ENCODE measurements around the gene ERC2. TPM values are rescaled to one million over a fixed set of nuclear protein-coding genes. Genes with fewer than 3 reads are reported as not detected.
A peak's percentile ranks its signal among the peaks of the same experiment; 100 is the strongest.

ERC2 gene
- total RNA-seq, 1 donor from 2014 or later: 33.5 TPM

DNA sequence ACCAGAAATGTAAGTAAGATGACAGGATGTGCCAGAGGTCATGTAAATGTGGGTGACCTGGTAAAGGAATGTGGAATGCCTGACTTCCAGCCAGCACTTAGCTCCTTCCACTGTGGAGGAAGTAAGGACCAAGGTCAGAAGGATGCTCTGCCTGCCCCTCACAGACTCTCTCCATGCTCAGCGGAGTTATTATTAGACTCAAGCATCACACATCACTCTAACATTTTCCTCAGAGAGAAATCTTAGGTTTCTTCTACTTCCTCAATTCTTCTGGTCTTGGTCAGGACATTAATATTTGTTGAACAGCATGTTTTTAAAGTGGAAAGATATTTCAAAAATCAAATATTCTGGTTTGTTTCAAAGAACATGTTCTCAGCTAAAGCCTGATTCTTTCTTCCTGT, 749.7 kb downstream of the ERC2 start:
- peak; percentile 5 for DNase-seq (ENCODE audit: low spot score)

DNA sequence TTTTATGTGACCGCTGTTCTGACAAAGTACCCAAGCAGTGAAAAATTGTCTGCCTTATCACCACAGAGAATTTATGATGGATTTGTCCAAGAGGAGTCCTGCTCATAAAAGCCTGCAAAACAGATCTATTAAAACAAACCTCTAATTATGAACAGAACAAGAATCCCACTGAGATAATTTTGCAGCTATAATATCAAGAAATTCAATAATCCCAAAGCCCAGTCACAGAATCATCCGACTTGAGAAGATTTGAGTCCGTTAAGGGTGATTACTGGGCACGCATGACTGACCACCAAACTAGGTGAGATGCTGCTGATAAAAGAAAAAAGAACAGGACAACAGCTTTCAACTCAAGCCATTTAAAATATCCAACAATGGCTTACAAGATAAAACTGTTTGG, 750.2 kb downstream of the ERC2 start:
- no peak for DNase-seq (ENCODE audit: low spot score)

DNA sequence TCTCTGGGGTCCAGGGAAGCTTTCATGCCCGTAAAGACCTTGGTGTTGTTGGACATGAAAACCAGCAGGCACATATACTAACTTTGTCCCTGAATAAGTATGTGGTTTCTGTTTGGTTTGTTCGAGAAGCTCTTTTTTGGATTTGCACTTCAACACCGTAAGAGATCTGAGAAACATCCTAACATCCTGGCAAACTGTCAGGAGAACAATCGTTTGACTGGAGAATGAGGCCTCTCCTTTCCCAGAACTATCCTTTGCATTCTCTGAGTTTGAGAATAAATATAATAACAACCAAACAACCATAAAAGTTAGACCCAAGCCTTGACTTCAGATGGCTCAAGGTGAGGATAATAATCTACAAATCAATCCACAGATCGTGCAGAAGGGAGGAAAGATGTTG, 750.8 kb downstream of the ERC2 start:
- no peak for DNase-seq (ENCODE audit: low spot score)

DNA sequence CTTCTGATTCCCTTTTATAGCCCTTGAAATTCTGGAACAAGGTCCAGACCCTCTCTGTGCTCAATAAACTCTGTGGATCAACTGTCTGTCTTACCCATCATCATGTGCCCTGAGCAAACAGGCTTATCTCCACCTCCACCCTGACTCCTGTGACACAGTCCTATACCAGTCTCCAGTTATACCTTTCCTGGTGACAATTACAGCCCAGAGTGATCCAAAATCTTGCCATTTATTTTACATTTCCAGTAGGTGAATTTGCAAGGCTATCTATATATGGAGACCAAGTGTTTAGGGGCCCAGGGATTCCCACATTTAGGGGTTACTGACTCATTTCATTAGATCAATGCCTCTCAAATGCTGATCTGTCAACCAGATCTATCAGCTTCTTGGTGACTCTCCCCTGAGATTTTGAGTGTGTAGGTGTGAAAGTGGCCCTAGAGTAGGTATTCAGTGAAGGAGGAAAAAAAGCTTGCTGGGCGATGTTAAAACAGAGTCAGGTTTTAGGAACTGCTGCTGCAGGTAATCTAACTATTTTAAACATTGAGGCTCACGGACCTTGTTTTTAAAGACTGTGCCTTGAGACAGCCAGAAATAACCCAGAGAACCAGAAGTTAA, 751.5 kb downstream of the ERC2 start:
- no peak for DNase-seq (ENCODE audit: low spot score)

DNA sequence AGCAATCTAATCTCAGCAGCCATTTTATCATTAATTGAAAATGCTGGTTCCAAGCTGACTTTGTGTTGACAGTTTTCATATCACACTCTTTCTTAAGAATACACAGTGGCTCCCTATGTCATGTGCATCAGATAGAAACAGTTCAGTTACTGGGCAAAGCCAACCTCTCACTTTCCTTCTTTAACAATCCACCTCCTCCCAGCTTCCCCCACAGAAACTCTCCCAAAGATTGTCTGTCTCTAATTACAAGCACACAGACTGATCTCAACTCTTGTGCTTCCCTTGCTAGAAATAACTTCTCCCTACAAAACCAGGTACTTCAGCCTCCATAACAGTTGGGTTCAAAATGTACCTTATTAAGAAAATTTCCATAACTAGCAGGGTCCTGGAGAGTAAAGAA, 752.2 kb downstream of the ERC2 start:
- no peak for DNase-seq (ENCODE audit: low spot score)

DNA sequence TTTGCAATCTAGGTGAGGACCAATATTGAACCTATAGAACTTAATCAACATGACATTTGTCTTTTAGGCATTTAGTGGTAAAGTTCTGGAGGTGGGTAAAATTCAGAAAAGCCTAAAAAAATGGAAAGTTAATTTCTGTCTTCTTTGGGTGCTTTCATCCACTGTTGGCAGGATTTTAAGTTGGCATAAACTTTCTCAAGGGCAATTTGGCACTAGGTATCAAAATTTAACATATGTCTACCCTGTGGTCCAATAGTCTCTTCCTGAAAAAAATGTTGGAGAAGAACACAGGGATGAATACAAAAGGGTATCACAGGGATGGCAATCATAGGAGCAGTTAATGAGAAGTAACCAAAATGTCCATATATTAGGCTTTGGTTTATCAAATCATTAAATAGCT, 754.2 kb downstream of the ERC2 start:
- DNase-seq (ENCODE audit: low spot score): no peak

- no peak for DNase-seq (ENCODE audit: low spot score)
Observed at GRCh38 chr3:55711646-55712045, 756.6 kb downstream of the ERC2 start.

DNA sequence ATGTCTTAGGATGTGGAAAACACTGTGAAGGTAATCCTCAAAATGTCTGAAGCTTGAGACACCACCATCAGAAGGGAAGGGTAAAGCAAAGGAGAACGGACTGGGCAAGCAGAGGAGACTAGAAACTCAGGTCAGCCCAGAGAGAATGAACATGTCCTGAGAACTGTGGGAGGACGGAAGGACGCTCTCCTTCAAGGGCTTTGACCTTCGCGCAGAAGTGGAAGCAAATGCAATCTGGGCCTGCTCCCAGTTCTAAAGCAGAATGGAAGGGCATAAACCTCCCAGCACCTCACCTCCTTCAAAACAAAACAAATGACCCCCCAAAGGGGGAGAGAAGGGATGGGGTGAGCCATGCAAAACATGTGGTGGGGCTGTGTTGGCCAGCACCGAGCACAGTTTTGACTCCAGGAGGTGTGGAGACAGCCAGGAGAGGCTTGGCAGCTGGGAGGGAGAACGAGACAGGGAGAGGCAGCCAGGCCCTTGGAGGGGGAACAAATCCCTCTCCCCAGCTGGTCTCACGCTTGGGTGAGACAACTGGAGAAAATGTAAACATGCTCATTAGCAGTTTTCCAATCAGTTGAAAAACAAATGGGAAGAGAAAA, 758.8 kb downstream of the ERC2 start:
- DNase-seq (ENCODE audit: low spot score): no peak

DNA sequence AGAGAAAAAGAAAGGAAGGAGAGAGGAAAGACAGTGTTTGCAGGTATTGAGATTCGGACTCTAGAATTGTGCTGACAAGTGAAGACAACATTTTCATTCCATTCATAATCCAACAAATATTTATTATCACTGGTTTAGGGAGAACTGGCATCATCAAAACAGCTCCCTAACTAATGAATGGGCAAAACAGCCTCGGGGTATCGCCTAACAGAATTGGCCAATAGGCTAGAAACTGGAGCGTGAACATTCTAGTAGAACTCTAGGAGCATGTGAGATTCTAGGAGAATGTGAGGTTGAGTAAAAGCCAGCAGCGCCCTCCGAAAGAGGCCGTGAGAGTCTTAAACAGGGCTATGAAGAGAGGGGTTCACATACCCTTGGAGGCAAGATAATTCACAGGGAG, 759.3 kb downstream of the ERC2 start:
- DNase-seq (ENCODE audit: low spot score): no peak

- DNase-seq (ENCODE audit: low spot score): no peak
Observed at GRCh38 chr3:55708242-55708641, 760.0 kb downstream of the ERC2 start.

DNA sequence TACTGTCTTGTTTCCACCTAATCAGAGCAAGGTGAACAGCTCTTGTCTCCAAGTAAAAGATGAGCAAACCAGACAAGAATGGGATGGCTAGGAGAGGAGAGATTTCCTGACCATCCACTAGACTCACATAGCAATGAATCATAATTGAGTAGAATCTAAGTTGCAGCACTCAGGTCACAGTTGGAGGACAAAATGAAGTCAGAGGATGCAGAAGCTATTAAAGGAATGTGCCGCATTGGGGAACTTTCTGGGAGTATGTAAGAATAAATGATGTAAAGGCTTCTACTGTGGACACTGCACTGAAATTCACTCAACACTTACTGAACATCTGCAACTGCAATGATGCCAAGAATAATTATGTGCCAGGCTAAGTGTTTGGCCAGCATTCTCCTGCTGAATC, 763.7 kb downstream of the ERC2 start:
- DNase-seq (ENCODE audit: low spot score): no peak

- DNase-seq (ENCODE audit: low spot score): no peak
Observed at GRCh38 chr3:55702822-55703221, 765.4 kb downstream of the ERC2 start.

- no peak for DNase-seq (ENCODE audit: low spot score)
Observed at GRCh38 chr3:55701997-55702396, 766.3 kb downstream of the ERC2 start.

- no peak for DNase-seq (ENCODE audit: low spot score)
Observed at GRCh38 chr3:55698831-55699230, 769.4 kb downstream of the ERC2 start.

GRCh38 chr3:55697177-55697865, 770.9 kb downstream of the ERC2 start:
- no peak for DNase-seq (ENCODE audit: low spot score)

GRCh38 chr3:55692957-55693558, 775.2 kb downstream of the ERC2 start:
- DNase-seq (ENCODE audit: low spot score): no peak

- no peak for DNase-seq (ENCODE audit: low spot score)
Observed at GRCh38 chr3:55692295-55692956, 775.8 kb downstream of the ERC2 start.

DNA sequence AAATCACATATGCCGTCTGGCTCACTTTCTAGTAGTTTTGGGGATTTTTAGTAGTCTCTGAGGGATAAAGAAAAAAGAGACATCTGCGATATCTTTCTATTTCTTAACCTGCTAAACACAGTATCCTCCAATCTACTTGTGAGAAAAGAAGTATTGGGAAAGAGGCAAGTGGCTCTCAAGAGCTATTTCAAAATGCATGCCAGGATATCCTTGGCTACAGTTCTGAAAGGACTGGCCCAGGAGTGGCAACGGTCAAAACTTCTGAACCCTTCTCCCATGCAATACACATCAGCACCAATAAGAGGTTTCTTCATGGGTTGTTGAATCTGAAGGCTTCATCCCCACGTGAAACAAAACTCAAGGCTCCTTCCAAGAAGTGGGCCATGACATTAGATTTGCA, 777.1 kb downstream of the ERC2 start:
- no peak for DNase-seq (ENCODE audit: low spot score)

- DNase-seq (ENCODE audit: low spot score): no peak
Observed at GRCh38 chr3:55690726-55691125, 777.5 kb downstream of the ERC2 start.

- DNase-seq (ENCODE audit: low spot score): peak; percentile 23
Observed at GRCh38 chr3:55690177-55690576, 778.1 kb downstream of the ERC2 start.

DNA sequence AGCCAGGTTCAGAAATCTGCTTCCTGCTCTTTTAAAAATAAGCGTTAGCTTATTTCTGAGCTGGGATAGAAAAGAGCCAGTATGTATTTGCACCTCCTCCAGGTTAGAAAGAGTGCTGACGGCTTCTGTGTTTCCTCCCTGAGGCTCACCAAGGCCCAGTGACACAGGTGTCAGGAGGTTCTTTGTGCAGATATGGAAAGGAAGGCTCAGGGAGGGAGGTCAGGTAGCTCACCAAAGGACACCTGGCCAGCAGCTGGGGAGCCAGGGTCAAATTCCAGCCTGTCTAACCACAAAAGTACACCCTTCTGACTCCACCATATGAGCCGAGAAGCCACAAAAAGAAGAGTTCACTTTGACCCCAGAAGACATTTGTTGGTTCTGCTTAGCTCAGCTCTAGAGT, 780.1 kb downstream of the ERC2 start:
- DNase-seq (ENCODE audit: low spot score): no peak

GRCh38 chr3:55687526-55687925, 780.7 kb downstream of the ERC2 start:
- DNase-seq (ENCODE audit: low spot score): peak; percentile 41
